Esophagus muscularis mucosa (tissue), 4 donors: Measurements from ENCODE around the gene CLCN4. TPM values are rescaled to one million over a fixed set of nuclear protein-coding genes. Genes with fewer than 3 reads are reported as not detected.
A peak's percentile ranks its signal among the peaks of the same experiment; 100 is the strongest.

Experiments used
- DNase-seq: peaks from one replicate; pipeline ENCODE4 v3.0.0-alpha.2; 2017; ENCODE audit errors: extremely low spot score
- H3K27ac ChIP-seq, 4 donors: fragments of 200-600 bp; sonication (generic); replicated peaks in 1 of 4; 1 replicate in 3 of 4; 2 replicates in 1 of 4; pipeline ENCODE4 v1.5.1; 2016 to 2019; ENCODE audit warnings: mild to moderate bottlenecking in 1 of 4
- H3K27me3 ChIP-seq, 4 donors: fragments of 200-600 bp; sonication (generic); one replicate each; pipeline versions ENCODE4 v1.5.1 to v1.6.0; 2016 to 2019
- H3K36me3 ChIP-seq, 4 donors: fragments of 200-600 bp; sonication (generic); one replicate each; pipeline ENCODE4 v1.5.1; 2016 to 2019
- H3K4me1 ChIP-seq, 4 donors: fragments of 200-600 bp; sonication (generic); one replicate each; pipeline ENCODE4 v1.5.1; 2016 to 2019
- H3K4me3 ChIP-seq, 4 donors: fragments of 200-600 bp; sonication (generic); 1 replicate in 2 of 4; 2 replicates in 2 of 4; pipeline ENCODE4 v1.5.1; 2016 to 2019; ENCODE audit warnings: mild to moderate bottlenecking in 4 of 4, moderate library complexity in 1 of 4
- H3K9me3 ChIP-seq, 4 donors: fragments of 200-600 bp; sonication (generic); 1 replicate in 3 of 4; 2 replicates in 1 of 4; pipeline ENCODE4 v1.5.1; 2016 to 2019
- EP300 ChIP-seq: sonication (generic); formaldehyde crosslinking; IDR thresholded peaks from one replicate; pipeline ENCODE4 v1.6.1; 2017; ENCODE audit warnings: antibody characterized with exemption
- POLR2A ChIP-seq: fragments of 450-650 bp; IDR thresholded peaks from one replicate; pipeline ENCODE4 v1.6.1; 2017; ENCODE audit warnings: antibody characterized with exemption, moderate library complexity, mild to moderate bottlenecking, low read depth
- POLR2AphosphoS5 ChIP-seq, 2 donors: sonication (generic); formaldehyde crosslinking; IDR thresholded peaks; one replicate each; pipeline ENCODE4 v1.6.1; 2017; ENCODE audit warnings: antibody characterized with exemption in 2 of 2
- WGBS: methylation state at CpG from one replicate; pipeline ENCODE4 v1.1.5; 2018; 5-methylcytosine and 5-hydroxymethylcytosine counted together
- intact Hi-C: fragments of 100-400 bp; cut with DNase I; formaldehyde crosslinking; loops from one replicate; pipeline ENCODE4 v1.15.1; 2023
- total RNA-seq, 4 donors: library from RNA; depleted of rRNA; stranded (reverse); fragments of >200 nt; gene quantifications; one replicate each; pipeline versions ENCODE4 v1.1.0 to v1.2.1, GENCODE V29; 2016
- TF ChIP-seq, protein P1 (sequence below), 3 experiments: fragments of 200-600 bp in 2 of 3; fragments of 450-650 bp in 1 of 3; sonication (generic) in 2 of 3; IDR thresholded peaks; one replicate each; pipeline ENCODE4 v1.5.1; 2017 to 2019; ENCODE audit warnings: antibody characterized with exemption in 3 of 3, mild to moderate bottlenecking in 2 of 3, moderate library complexity in 1 of 3

CLCN4 gene
- total RNA-seq, 4 donors from 2014 or later, result 0.42 to 1.8 (median 1.1) TPM

DNA sequence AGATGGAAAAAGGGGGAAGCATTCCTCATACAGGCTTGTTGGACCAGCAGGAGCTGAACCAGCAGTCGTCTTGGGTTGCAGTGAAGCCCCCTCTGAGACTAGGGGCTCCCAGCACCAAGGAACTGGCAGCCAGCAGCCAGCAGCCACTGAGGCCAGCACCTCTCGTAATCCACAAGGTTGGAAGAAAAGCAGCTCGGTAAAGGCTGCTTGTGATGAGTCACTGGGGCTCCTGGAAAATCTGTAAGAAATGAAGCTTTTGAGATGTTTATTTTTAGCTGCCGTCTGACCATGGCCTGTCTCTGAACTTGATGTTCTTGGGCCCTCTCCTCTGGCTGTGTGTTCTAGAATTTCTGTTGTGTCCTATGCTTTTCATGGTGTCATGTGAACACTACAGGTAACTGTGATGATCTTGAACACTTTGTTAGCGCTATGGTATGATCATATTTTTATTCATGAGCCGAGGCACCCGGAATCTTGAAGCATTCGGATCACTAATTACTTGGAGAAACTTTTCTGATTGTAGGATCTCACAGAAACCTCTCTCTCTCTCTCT lies 18.6 kb downstream of the CLCN4 start:
- H3K4me3 ChIP-seq, result no peak overlapping the region
- H3K36me3 ChIP-seq, result no peaks in the 10 kb centered on the region
- no peak for TF ChIP-seq POLR2A
- TF ChIP-seq POLR2AphosphoS5 (IDR thresholded peaks at IDR 0.05), result peak in 1 of 2 donors; percentile 12
- H3K9me3 ChIP-seq, result no peaks in the 10 kb centered on the region
- 55% methylated on average over 8 of the region's 8 CpGs for WGBS
- intact Hi-C loops, result no loop called here
- H3K27ac ChIP-seq, result peak overlapping the region in 2 of 4 donors; percentile 47 to 55
- no peaks in the 10 kb centered on the region for H3K27me3 ChIP-seq
- no peak for DNase-seq
- H3K4me1 ChIP-seq, result peaks cover 12 to 36% (median 30%) of the 10 kb centered on the region in 4 donors

DNA sequence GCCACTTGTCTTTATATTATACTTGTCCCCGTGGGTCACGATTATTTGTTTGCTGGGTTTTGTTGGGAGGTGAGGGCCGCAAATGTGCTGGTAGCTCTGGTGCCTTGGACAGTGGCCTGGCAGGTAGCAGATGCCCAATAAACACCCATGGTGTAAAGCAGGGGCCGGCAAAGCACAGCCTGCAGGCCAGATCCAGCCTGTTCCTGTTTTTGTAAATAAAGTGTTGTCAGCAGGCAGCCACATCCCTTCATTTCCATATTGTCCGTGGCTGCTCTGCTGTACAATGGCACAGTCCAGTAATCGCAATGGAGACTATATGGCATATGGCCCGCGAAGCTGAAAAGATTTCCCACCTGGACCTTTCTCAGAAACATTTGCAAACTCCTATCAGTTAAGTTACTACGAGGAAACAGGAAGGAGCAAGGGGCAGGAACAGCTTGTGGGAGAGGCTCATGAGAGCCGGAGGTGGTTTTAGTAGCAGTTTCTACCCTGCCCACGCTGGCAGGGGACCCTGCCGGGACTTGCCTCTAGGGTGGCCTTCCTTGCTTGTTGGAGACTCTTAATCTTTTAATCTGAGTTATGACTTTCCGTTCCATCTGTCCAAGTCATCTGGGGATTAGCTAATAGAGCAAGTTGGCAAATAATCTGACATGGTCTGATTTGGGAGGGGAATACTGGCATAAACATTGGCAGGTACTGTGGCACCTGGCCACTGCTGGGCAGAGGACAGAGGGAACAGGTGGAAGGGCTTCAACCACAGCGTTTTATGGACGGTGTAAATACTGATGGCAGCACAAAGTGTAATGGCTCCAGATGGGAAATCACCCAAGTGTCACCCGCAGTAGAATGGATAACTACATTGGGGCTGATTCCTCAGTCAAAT lies 19.6 kb downstream of the CLCN4 start:
- no peak overlapping the region for H3K4me3 ChIP-seq
- no peak for TF ChIP-seq POLR2AphosphoS5 (IDR thresholded peaks at IDR 0.05)
- no peak for TF ChIP-seq POLR2A
- TF ChIP-seq, protein P1, sequence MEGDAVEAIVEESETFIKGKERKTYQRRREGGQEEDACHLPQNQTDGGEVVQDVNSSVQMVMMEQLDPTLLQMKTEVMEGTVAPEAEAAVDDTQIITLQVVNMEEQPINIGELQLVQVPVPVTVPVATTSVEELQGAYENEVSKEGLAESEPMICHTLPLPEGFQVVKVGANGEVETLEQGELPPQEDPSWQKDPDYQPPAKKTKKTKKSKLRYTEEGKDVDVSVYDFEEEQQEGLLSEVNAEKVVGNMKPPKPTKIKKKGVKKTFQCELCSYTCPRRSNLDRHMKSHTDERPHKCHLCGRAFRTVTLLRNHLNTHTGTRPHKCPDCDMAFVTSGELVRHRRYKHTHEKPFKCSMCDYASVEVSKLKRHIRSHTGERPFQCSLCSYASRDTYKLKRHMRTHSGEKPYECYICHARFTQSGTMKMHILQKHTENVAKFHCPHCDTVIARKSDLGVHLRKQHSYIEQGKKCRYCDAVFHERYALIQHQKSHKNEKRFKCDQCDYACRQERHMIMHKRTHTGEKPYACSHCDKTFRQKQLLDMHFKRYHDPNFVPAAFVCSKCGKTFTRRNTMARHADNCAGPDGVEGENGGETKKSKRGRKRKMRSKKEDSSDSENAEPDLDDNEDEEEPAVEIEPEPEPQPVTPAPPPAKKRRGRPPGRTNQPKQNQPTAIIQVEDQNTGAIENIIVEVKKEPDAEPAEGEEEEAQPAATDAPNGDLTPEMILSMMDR (IDR thresholded peaks at IDR 0.05), result no peak
- TF ChIP-seq EP300, result no peak
- DNase-seq, result no peak
- H3K4me1 ChIP-seq, result peaks cover 12 to 36% (median 30%) of the 10 kb centered on the region in 4 donors
- H3K9me3 ChIP-seq, result no peaks in the 10 kb centered on the region
- WGBS, result 66% methylated on average over 15 of the region's 16 CpGs
- H3K27me3 ChIP-seq, result no peaks in the 10 kb centered on the region
- H3K27ac ChIP-seq, result peak overlapping the region in 1 of 4 donors; percentile 47
- intact Hi-C loops, result no loop called here
- no peaks in the 10 kb centered on the region for H3K36me3 ChIP-seq

DNA sequence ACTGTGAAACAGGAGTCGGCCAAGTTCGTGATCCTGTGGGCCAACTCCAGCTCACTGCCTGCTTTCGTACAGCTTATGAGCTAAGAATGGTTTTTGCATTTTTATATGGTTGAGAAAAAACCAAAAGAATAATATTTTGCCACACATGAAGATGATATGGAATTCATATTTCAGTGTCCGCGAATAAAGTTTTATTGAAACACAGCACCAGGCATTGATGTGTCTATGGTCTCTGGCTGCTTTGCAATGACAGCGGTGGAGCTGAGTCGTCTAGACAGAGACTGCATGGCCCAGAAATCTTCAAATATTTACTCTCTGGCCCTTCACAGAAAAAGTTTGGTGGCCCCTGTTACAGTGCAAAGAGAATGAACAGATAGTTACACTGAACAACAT lies 20.2 kb downstream of the CLCN4 start:
- Histone ChIP-seq H3K4me3 (no peak overlapping the region), H3K4me1 (peaks cover 12 to 36% (median 30%) of the 10 kb centered on the region in 4 donors), H3K36me3 (no peaks in the 10 kb centered on the region), H3K27ac (no peak overlapping the region), H3K9me3 (no peaks in the 10 kb centered on the region), H3K27me3 (no peaks in the 10 kb centered on the region)
- intact Hi-C loops, result no loop called here
- no peak for DNase-seq
- 89% methylated on average over 7 of the region's 7 CpGs for WGBS
- TF ChIP-seq, protein P1 (IDR thresholded peaks at IDR 0.05), result no peak
- TF ChIP-seq POLR2A (no peak), POLR2AphosphoS5 (IDR thresholded peaks at IDR 0.05) (no peak), EP300 (no peak)

DNA sequence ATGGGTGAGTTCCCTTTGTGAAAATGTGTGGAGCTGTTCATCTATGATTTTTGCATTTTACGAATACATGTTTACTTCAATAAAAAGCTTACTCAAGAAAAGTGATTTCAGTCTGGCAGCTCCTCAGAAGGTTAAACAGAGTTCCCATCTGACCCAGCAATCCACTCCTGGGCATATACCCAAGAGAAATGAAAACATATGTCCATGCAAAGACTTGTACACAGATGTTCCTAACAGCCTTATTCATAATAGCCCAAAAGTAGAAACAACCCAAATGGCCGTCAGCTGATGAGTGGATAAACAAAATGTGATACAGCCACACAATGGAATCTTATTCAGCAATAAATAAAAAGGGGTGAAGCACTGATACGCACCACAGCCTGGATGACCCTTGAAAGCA lies 20.8 kb downstream of the CLCN4 start:
- H3K4me1 ChIP-seq, result peaks cover 12 to 36% (median 30%) of the 10 kb centered on the region in 4 donors
- no peak overlapping the region for H3K4me3 ChIP-seq
- H3K27ac ChIP-seq, result no peak overlapping the region
- DNase-seq, result no peak
- WGBS, result 61% methylated on average over 3 of the region's 3 CpGs
- H3K9me3 ChIP-seq, result no peaks in the 10 kb centered on the region
- no peaks in the 10 kb centered on the region for H3K36me3 ChIP-seq
- intact Hi-C loops, result no loop called here
- no peaks in the 10 kb centered on the region for H3K27me3 ChIP-seq
- TF ChIP-seq, protein P1 (IDR thresholded peaks at IDR 0.05), result no peak
- TF ChIP-seq POLR2AphosphoS5 (IDR thresholded peaks at IDR 0.05), result no peak
- TF ChIP-seq POLR2A, result no peak
- TF ChIP-seq EP300, result no peak

DNA sequence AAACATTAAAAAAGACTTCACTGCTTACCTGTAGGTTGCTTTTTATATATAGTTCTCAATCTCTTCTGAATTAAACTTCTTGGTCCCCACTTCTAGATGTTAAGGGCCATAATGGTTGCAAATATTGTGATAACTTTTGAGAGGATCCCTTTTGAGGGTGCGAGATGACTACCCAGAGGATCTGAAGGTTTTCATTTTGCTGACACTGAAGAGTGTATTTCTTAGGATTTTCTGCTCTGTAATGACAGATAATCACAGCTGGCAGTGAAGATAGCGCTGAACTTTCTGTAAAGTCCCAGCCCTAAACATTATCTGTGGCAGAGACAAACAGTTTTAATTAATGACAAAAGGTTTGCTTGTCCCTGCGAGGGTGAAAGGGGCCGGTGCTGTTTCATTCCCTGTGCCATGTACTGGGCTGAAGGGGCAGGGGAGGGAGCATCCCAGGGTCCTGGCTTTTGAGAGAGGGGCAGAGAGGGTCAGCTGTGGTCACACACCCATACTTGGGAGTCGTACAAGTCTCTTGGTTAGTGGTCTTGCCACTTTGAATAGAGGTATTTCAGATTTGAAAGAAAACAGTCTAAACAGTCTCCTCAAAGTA lies 22.2 kb downstream of the CLCN4 start:
- 63% methylated on average over 5 of the region's 5 CpGs for WGBS

More for the DNA sequence above, 22.2 kb downstream of the CLCN4 start:
- no peak overlapping the region for H3K27ac ChIP-seq
- DNase-seq, result no peak
- no peak overlapping the region for H3K4me3 ChIP-seq
- TF ChIP-seq, protein P1 (IDR thresholded peaks at IDR 0.05), result no peak
- TF ChIP-seq EP300 (no peak), POLR2AphosphoS5 (IDR thresholded peaks at IDR 0.05) (no peak), POLR2A (no peak)
- no peaks in the 10 kb centered on the region for H3K36me3 ChIP-seq
- intact Hi-C loops, result no loop called here
- no peaks in the 10 kb centered on the region for H3K27me3 ChIP-seq
- peaks cover 12 to 26% (median 23%) of the 10 kb centered on the region in 4 donors for H3K4me1 ChIP-seq
- no peaks in the 10 kb centered on the region for H3K9me3 ChIP-seq
